BE2C (cell line): ENCODE data around the gene NFASC.

Experiments used
- DNase-seq: peaks from one replicate; pipeline ENCODE4 v3.0.0-alpha.2; 2020
- H3K27me3 ChIP-seq: fragments of 250-450 bp; sonication (Bioruptor Pico); 2 replicates; pipeline ENCODE4 v1.5.1; 2020; ENCODE audit warnings: mild to moderate bottlenecking
- H3K36me3 ChIP-seq: fragments of 250-450 bp; sonication (Bioruptor Pico); 2 replicates; pipeline ENCODE4 v1.5.1; 2020; ENCODE audit warnings: mild to moderate bottlenecking
- H3K4me1 ChIP-seq: fragments of 250-450 bp; sonication (Bioruptor Pico); 2 replicates; pipeline ENCODE4 v1.5.1; 2020
- H3K4me3 ChIP-seq: 2 replicates; pipeline ENCODE4 v1.5.1; 2011; ENCODE audit warnings: low read depth, low read length
- H3K9me3 ChIP-seq: fragments of 250-450 bp; sonication (Bioruptor Pico); 2 replicates; pipeline ENCODE4 v1.5.1; 2020
- CTCF ChIP-seq: IDR thresholded peaks from 2 replicates; pipeline ENCODE4 v1.5.1; 2012; ENCODE audit warnings: mild to moderate bottlenecking, low read depth, low read length

NFASC gene

GRCh38 chr1:204904228-204904810 lies 33.7 kb downstream of the NFASC start:
- Histone ChIP-seq H3K27me3 (no peaks in the 10 kb centered on the region), H3K4me1 (no peaks in the 10 kb centered on the region), H3K9me3 (no peaks in the 10 kb centered on the region), H3K4me3 (no peak overlapping the region), H3K36me3 (no peaks in the 10 kb centered on the region)
- TF ChIP-seq CTCF: no peak
- no peak for DNase-seq

GRCh38 chr1:204909109-204909508 lies 38.4 kb downstream of the NFASC start:
- no peak for TF ChIP-seq CTCF
- no peaks in the 10 kb centered on the region for H3K27me3 ChIP-seq
- no peak overlapping the region for H3K4me3 ChIP-seq
- H3K4me1 ChIP-seq: no peaks in the 10 kb centered on the region
- no peak for DNase-seq
- H3K9me3 ChIP-seq: no peaks in the 10 kb centered on the region
- H3K36me3 ChIP-seq: no peaks in the 10 kb centered on the region

DNA sequence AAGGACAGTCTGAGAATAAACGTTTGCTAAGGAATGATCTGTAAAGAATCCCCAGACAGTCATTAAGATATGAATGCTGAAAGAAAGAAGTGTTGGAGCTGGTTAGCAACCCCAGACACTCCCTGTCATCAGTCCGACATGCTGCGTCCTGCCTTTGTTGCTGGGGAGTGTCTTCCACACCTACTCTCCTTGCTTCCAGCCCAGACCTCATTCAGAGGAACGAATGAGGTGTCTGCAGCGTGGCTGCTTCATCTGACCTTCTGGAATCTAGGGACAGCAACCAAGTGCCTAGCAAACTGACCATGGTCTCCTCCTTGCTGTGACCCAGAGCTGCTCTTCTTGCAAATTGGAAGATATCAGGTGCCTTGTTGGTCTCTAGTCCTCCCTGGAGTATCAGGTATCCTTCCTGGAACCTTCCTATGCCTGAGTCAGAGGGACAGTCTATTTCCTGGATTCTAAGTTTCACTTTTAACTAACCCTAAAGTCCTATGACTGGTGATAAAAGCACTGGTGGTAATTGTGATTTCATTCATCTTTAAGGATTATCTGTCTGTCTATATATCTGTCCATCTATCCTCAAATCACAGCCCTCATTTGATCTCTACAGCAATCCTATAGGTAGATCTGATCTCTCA lies 45.3 kb downstream of the NFASC start:
- Histone ChIP-seq H3K36me3 (no peaks in the 10 kb centered on the region), H3K27me3 (no peaks in the 10 kb centered on the region), H3K4me3 (no peak overlapping the region), H3K4me1 (no peaks in the 10 kb centered on the region), H3K9me3 (no peaks in the 10 kb centered on the region)
- DNase-seq: no peak
- no peak for TF ChIP-seq CTCF

- no peak overlapping the region for H3K4me3 ChIP-seq
- no peak for DNase-seq
- no peaks in the 10 kb centered on the region for H3K27me3 ChIP-seq
- no peaks in the 10 kb centered on the region for H3K36me3 ChIP-seq
- no peaks in the 10 kb centered on the region for H3K4me1 ChIP-seq
- no peaks in the 10 kb centered on the region for H3K9me3 ChIP-seq
- TF ChIP-seq CTCF: no peak
Observed at GRCh38 chr1:204917802-204918201, 47.1 kb downstream of the NFASC start.

GRCh38 chr1:204920511-204920910 lies 49.8 kb downstream of the NFASC start:
- Histone ChIP-seq H3K27me3 (no peaks in the 10 kb centered on the region), H3K4me1 (peaks cover 5% of the 10 kb centered on the region), H3K4me3 (no peak overlapping the region), H3K9me3 (no peaks in the 10 kb centered on the region), H3K36me3 (no peaks in the 10 kb centered on the region)
- no peak for DNase-seq
- TF ChIP-seq CTCF: no peak

GRCh38 chr1:204920967-204921366 lies 50.3 kb downstream of the NFASC start:
- H3K9me3 ChIP-seq: no peaks in the 10 kb centered on the region
- H3K4me1 ChIP-seq: peaks cover 7% of the 10 kb centered on the region
- H3K36me3 ChIP-seq: no peaks in the 10 kb centered on the region
- no peak for TF ChIP-seq CTCF
- H3K4me3 ChIP-seq: no peak overlapping the region
- no peaks in the 10 kb centered on the region for H3K27me3 ChIP-seq
- no peak for DNase-seq
